Spleen (tissue), 11 donors: ENCODE results near the gene APOBR. TPM values are rescaled to one million over a fixed set of nuclear protein-coding genes. Genes with fewer than 3 reads are reported as not detected.

Experiments used
- DNase-seq: peaks from one replicate; pipeline ENCODE4 v3.0.0-alpha.2; 2020
- H3K27ac ChIP-seq, 8 donors: fragments of 200-600 bp; sonication (generic) in 7 of 8; 1 replicate in 4 of 8; 2 replicates in 4 of 8; pipeline versions ENCODE4 v1.5.0 to v1.8.0; 2016 to 2021; ENCODE audit warnings: inconsistent platforms in 4 of 8, mild to moderate bottlenecking in 4 of 8, moderate library complexity in 1 of 8
- H3K27me3 ChIP-seq, 7 donors: fragments of 200-600 bp; sonication (generic) in 6 of 7; replicated peaks in 1 of 7; 1 replicate in 4 of 7; 2 replicates in 3 of 7; pipeline versions ENCODE4 v1.5.0 to v1.8.0; 2016 to 2021; ENCODE audit warnings: inconsistent platforms in 3 of 7, mild to moderate bottlenecking in 1 of 7
- H3K36me3 ChIP-seq, 6 donors: fragments of 200-600 bp; sonication (generic) in 5 of 6; 1 replicate in 4 of 6; 2 replicates in 2 of 6; pipeline versions ENCODE4 v1.5.0 to v1.8.0; 2016 to 2021; ENCODE audit warnings: inconsistent platforms in 2 of 6
- H3K4me1 ChIP-seq, 6 donors: fragments of 200-600 bp; sonication (generic) in 5 of 6; 1 replicate in 3 of 6; 2 replicates in 3 of 6; pipeline versions ENCODE4 v1.5.0 to v1.8.0; 2016 to 2021; ENCODE audit warnings: inconsistent platforms in 3 of 6
- H3K4me3 ChIP-seq, 8 donors: fragments of 200-600 bp; sonication (generic) in 7 of 8; 1 replicate in 4 of 8; 2 replicates in 4 of 8; pipeline versions ENCODE4 v1.5.0 to v1.8.0; 2016 to 2021; ENCODE audit warnings: inconsistent platforms in 4 of 8, mild to moderate bottlenecking in 4 of 8, moderate library complexity in 2 of 8
- H3K9me3 ChIP-seq, 8 donors: fragments of 200-600 bp; sonication (generic) in 7 of 8; 1 replicate in 4 of 8; 2 replicates in 4 of 8; pipeline versions ENCODE4 v1.5.0 to v1.8.0; 2016 to 2021; ENCODE audit warnings: inconsistent platforms in 4 of 8
- CTCF ChIP-seq, 11 experiments: fragments of 200-600 bp in 7 of 11; fragments of 450-650 bp in 4 of 11; sonication (generic) in 4 of 11; IDR thresholded peaks in 8 of 11; conservative IDR thresholded peaks in 3 of 11; 1 replicate in 7 of 11; 2 replicates in 4 of 11; pipeline versions ENCODE4 v1.4.0 to v1.8.0; 2016 to 2021; ENCODE audit warnings: antibody characterized with exemption in 11 of 11, inconsistent platforms in 4 of 11, mild to moderate bottlenecking in 1 of 11
- POLR2A ChIP-seq, 3 donors: fragments of 450-650 bp; IDR thresholded peaks; one replicate each; pipeline ENCODE4 v1.5.1; 2017; ENCODE audit warnings: antibody characterized with exemption in 3 of 3, mild to moderate bottlenecking in 1 of 3
- POLR2AphosphoS5 ChIP-seq, 3 donors: sonication (generic); formaldehyde crosslinking; IDR thresholded peaks; one replicate each; pipeline ENCODE4 v1.5.1; 2017; ENCODE audit warnings: antibody characterized with exemption in 3 of 3
- WGBS, 5 donors: extraction: QIAGEN DNeasy Blood & Tissue Kit in 3 of 5; methylation state at CpG; one replicate each; pipeline versions ENCODE4 v1.1.5 to v1.1.7; 2013 to 2018; 5-methylcytosine and 5-hydroxymethylcytosine counted together
- intact Hi-C: fragments of 100-400 bp; cut with DNase I; formaldehyde crosslinking; loops from one replicate; pipeline ENCODE4 v1.15.0; 2023; ENCODE audit warnings: low total_unique reads
- polyA plus RNA-seq, 3 donors: library from polyadenylated mRNA; stranded (reverse); fragments of 200-250 nt; gene quantifications; one replicate each; pipeline ENCODE4 v1.2.1, GENCODE V29; 2013
- total RNA-seq, 7 donors: library from RNA; depleted of rRNA in 3 of 7; stranded (reverse); fragments of >200 nt in 3 of 7; fragmentation: NEBNext Ultra II Directional in 4 of 7; extraction: Animal tissue kit (Norgen Biotek cat#: 25700) in 4 of 7; gene quantifications; one replicate each; pipeline versions ENCODE4 v1.1.0 to v1.2.1, GENCODE V29; 2016 to 2021
- donor health status: healthy with polysubstance abuse.
- donor health status: DM: no; HTN: no; CAD: no; lungs with moderate emphysema.
- donor health status: DM: no; HTN: no; CAD: no.
- donor health status: Bipolar disorder and iron deficiency.
- donor health status: healthy.
- donor health status: DM: no; HTN: no; CAD: no.
- donor health status: DM: yes; HTN: yes; CAD: no.

Gene APOBR
- total and polyA plus RNA-seq, 10 donors = 3.3 to 58.4 (median 23.4) TPM

DNA sequence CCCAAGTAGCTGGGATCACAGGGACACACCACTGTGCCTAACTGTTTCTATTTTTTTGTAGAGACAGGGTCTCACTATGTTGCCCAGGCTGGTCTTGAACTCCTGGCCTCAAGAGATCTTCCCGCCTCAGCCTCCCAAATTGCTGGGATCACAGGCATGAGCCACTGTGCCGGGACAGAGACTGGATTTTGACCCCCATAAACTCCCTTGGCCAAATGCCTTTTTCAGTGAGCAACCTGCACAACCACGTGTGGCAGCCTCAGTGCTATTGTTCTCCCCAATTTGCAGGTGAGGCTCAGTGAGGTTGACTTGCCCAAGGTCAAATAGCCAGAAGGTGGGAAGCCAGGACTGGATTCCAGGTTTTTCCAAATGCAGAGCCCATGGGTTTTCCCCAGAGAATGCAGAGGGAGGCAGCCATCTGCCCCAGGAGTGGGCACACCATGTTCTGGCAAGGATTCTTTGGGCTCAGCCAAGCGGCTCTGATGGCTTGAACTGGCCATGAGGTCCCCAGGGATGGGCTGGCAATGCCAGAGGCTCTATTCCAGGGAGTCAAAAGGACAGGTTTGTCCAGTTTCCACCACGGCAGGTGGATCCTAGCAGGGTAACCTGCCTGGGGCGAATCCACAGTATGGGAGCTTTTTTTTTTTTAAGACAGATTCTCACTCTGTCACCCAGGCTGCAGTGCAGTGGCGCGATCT, 10.4 kb downstream of the APOBR start:
- no peak for DNase-seq
- Histone ChIP-seq H3K27ac (peak overlapping the region in 1 of 8 donors; percentile 77), H3K4me3 (peak overlapping the region in 1 of 8 donors; percentile 25), H3K9me3 (no peaks in the 10 kb centered on the region), H3K36me3 (peaks cover 0 to 19% (median 0%) of the 10 kb centered on the region in 6 donors), H3K4me1 (peaks cover 0 to 51% (median 27%) of the 10 kb centered on the region in 6 donors), H3K27me3 (peaks cover 0 to 27% (median 0%) of the 10 kb centered on the region in 7 donors)
- TF ChIP-seq CTCF (IDR thresholded peaks at IDR 0.05 in 8 of 11, conservative IDR thresholded peaks at IDR 0.05 in 3 of 11) (no peak), POLR2A (IDR thresholded peaks at IDR 0.05) (no peak), POLR2AphosphoS5 (IDR thresholded peaks at IDR 0.05) (no peak)
- WGBS, 5 donors = 64 to 77% (median 76%) methylated on average over 8 of the region's 8 CpGs
- intact Hi-C loops = no loop called here

- H3K27ac ChIP-seq = peak overlapping the region in 4 of 8 donors; percentile 31 to 77 (median 67)
- peak overlapping the region in 3 of 8 donors; percentile 25 to 60 (median 27) for H3K4me3 ChIP-seq
- H3K36me3 ChIP-seq = peaks cover 0 to 12% (median 0%) of the 10 kb centered on the region in 6 donors
- H3K4me1 ChIP-seq = peaks cover 0 to 44% (median 27%) of the 10 kb centered on the region in 6 donors
- no peaks in the 10 kb centered on the region for H3K9me3 ChIP-seq
- 54 to 70% (median 65%) methylated on average over 14 of the region's 14 CpGs for WGBS, 5 donors
- peak in 1 of 3 donors; percentile 10 for TF ChIP-seq POLR2AphosphoS5 (IDR thresholded peaks at IDR 0.05)
- TF ChIP-seq POLR2A (IDR thresholded peaks at IDR 0.05) = no peak
- intact Hi-C loops = no loop called here
- DNase-seq = no peak
- H3K27me3 ChIP-seq = peaks cover 0 to 27% (median 0%) of the 10 kb centered on the region in 7 donors
These were observed 11.2 kb downstream of the APOBR start for GRCh38 chr16:28505489-28506137.

- WGBS, 5 donors = 86 to 97% (median 91%) methylated on average over 3 of the region's 3 CpGs
- TF ChIP-seq POLR2AphosphoS5 (IDR thresholded peaks at IDR 0.05) = no peak
- no peak for TF ChIP-seq CTCF (IDR thresholded peaks at IDR 0.05 in 8 of 11, conservative IDR thresholded peaks at IDR 0.05 in 3 of 11)
- TF ChIP-seq POLR2A (IDR thresholded peaks at IDR 0.05) = no peak
- H3K36me3 ChIP-seq = no peaks in the 10 kb centered on the region
- DNase-seq = no peak
- peaks cover 0 to 31% (median 0%) of the 10 kb centered on the region in 7 donors for H3K27me3 ChIP-seq
- peaks cover 0 to 27% (median 18%) of the 10 kb centered on the region in 6 donors for H3K4me1 ChIP-seq
- H3K9me3 ChIP-seq = no peaks in the 10 kb centered on the region
- no peak overlapping the region for H3K4me3 ChIP-seq
- no peak overlapping the region for H3K27ac ChIP-seq
- intact Hi-C loops = no loop called here
These were observed 16.6 kb downstream of the APOBR start for GRCh38 chr16:28511031-28511430.

GRCh38 chr16:28511801-28512789, 17.7 kb downstream of the APOBR start:
- 84 to 89% (median 87%) methylated on average over 21 of the region's 21 CpGs for WGBS, 5 donors
- peaks cover 0 to 16% (median 15%) of the 10 kb centered on the region in 6 donors for H3K4me1 ChIP-seq
- no peak for DNase-seq
- H3K27ac ChIP-seq = no peak overlapping the region
- no peak for TF ChIP-seq POLR2A (IDR thresholded peaks at IDR 0.05)
- no peak for TF ChIP-seq POLR2AphosphoS5 (IDR thresholded peaks at IDR 0.05)
- TF ChIP-seq CTCF (IDR thresholded peaks at IDR 0.05 in 8 of 11, conservative IDR thresholded peaks at IDR 0.05 in 3 of 11) = no peak
- H3K27me3 ChIP-seq = peaks cover 0 to 20% (median 0%) of the 10 kb centered on the region in 7 donors
- H3K4me3 ChIP-seq = no peak overlapping the region
- H3K9me3 ChIP-seq = no peaks in the 10 kb centered on the region
- intact Hi-C loops = no loop called here
- H3K36me3 ChIP-seq = no peaks in the 10 kb centered on the region
